Fibroblast of peridontal ligament (primary cell): ENCODE data around the gene RHBDD1.

Experiments
- DNase-seq: peaks from one replicate; pipeline ENCODE4 v3.0.0-alpha.2; 2010; ENCODE audit errors: extremely low read depth

Gene RHBDD1

DNA sequence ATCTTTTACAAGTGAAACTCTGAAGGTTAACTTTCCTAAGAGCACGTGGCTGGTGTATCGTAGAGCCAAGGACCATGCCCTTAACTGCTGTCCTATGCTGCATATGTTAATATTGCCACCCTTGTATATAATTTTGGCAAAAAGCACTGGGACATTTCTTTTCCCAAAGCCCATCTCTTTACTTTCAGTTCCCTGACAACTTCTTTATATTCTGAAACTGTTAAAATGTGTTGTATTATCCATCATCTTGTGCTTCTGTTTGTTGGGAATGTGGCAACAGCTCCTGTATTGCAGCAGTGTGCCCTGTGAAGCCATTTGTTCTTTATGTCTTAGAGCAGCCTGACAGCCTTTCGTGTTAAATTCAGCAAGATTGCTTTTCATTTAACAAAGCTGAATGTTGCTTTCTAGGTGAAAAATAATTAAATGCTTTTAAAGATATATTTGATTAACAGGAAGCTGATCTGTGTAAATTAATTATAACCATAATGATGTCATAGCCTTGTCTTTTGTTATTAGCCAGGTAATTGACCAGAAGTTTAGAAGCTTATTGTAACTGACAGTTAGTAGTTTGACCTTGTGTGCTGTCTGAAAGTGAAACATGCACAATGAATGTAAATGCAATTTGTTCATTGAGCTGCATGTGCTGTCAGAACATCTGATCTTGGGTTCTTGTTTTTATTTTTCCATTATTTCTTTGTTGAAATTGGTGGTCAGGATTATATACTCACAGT, 9.7 kb downstream of the RHBDD1 start:
- DNase-seq: no peak

DNA sequence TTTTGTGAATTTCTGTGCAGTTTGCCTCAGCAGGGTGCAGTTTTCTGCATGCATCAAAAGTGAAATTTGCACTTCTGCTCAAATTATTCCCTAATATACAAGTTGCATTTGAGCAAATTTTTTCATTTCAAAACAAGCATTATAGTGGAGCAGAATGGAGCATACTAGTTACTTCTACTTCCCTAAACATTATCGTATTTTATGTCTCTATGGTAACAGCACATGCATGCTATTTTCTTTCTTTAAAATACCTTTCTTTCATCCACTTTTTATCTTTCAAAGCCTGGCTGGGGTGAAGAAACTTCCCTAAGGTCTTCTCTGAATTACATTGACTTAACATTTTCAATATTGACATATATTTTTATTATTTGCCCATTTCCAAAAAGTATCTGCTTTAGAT, 11.2 kb downstream of the RHBDD1 start:
- no peak for DNase-seq

DNA sequence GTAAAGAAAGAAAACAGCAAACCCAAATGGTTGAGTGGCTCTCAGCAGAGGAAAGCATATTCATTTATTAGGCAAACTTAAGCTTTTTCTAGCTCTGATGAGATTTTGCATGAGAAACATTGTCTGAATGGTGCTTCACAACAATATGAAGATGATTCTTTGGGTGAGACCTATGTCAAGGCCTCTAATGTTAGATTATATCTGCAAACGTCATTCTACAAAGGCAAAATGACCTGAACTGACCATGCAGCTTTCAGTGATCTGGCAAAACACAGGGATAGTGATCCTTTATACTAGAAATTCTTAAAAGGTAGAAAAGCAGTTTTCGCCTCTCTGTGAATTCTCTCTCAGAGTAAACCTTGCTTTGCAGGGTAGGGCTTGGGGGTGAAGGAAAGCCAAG, 11.7 kb downstream of the RHBDD1 start:
- no peak for DNase-seq

DNA sequence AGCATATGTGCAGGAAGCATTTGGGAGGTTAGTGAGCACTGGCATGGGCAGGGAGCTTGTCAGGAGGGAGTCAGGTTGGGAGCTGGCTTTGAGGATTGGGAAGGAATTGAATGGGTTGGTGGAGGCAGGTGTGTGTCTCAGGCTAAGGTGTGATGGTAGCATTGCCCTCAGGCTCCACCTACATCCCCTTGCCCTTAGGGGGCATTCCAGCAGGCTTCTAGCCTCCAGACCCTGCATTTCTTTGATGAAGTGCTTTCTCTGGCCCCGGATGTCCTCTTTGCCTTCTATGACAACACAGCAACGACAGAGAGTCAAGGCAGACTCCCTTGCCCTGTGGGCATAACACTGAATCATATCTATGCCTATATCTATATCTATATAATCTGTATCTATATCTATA, 13.5 kb downstream of the RHBDD1 start:
- no peak for DNase-seq

DNA sequence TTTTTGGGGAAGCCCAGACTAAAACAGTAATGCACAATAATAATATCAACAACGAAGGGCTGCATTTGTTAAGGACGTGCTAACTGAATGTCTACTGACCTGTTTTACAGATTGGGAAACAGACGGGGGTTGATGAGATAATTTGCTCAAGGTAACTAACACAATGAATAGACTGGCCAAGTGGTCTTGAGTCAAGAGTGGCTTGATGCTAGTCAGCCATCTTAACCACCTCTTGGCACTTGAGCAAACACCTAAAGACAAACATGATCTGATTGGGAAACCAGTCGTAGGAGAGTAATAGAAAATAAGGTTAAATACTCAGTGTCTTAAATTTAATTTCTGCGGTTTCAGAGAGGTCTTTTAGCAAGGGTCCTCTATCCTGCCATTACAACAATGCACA, 14.2 kb downstream of the RHBDD1 start:
- no peak for DNase-seq

DNA sequence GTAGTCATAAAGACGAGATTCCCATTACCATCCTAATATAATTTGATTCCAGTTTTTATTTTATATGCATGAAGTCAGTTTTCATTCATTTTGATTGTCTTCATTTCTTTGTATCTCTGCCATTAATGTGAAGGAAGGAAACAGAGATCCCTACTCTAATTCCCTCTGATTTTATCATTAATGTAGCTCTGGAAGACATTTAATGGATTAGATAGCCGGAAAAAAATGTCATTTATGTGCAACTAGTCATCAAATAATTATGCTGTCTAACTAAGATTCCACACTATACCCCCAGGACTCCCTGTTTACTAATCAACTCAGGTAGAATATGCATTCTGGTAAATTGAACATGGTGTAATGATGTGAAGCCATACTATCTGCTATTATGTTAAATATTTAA, 19.9 kb downstream of the RHBDD1 start:
- no peak for DNase-seq

DNA sequence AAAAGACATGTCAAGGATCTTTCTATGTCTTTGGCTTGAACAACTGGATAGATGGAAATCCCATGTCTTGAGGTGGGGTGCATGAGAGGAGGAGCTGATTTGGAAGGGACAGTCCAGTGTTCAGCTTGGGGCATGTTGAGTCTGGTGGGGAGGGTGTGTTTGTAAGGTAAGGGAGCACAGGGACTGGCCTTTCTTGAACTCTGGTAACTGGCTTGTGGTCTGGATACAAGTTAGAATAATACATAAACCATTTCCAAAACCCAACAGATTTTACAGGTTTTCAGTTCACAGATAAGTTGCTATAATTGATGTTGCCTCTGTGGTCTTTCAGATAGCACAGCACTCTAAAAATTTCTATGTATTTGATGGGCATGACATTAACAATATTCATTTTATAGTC, 24.2 kb downstream of the RHBDD1 start:
- no peak for DNase-seq

DNA sequence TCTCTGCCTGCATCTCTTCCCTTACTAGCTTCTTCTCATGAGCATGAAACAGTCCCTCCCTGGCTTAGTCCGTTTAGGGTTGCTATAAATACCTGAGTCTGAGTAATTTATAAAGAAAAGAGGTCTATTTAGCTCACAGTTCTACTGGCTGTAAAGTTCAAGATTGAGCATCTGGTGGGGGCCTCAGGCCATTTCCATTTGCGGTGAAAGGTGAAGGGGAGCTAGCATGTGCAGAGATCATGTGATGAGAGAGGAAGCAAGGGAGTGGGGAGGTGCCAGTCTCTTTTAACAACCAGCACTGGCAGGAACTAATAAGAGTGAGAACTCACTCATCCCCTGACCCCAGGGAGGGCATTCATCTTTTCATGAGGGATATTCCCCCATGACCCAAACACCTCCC, 26.8 kb downstream of the RHBDD1 start:
- no peak for DNase-seq

DNA sequence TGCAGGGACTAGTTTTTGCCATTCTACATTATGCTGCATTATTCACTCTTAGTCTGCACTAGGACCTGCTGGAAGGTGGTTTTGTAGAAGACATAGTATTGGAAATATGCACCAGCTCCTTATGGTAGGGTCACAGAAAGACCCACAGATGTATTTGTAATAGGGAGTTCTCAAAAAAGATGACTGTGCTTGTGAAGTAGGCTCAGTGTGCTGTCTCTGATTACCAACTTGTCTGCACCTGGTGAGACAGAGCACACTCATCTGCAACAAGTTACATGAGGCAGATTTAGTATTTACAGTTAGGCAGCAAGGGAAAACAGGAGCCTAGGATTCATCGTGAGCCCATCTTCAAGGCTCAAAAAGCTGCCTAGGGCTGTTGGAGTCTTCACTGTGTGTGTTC, 29.4 kb downstream of the RHBDD1 start:
- no peak for DNase-seq

DNA sequence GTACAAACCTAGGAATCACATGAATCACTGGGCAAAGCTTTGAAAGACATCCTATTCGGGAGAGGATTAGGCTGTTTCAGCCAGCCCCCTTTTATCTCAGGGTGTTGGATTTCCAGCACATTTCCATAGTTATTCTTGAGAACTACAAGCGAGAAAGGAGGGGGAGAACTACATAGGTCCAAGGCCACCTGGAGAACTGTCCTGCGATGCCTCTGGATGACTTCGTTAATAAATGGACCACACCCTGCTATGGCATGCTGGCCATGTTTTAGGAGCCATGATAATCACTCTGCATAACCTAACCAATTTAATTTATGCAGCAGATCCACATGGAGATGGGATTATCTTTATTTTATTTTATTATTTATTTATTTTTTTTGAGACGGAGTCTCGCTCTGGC, 29.9 kb downstream of the RHBDD1 start:
- no peak for DNase-seq

DNA sequence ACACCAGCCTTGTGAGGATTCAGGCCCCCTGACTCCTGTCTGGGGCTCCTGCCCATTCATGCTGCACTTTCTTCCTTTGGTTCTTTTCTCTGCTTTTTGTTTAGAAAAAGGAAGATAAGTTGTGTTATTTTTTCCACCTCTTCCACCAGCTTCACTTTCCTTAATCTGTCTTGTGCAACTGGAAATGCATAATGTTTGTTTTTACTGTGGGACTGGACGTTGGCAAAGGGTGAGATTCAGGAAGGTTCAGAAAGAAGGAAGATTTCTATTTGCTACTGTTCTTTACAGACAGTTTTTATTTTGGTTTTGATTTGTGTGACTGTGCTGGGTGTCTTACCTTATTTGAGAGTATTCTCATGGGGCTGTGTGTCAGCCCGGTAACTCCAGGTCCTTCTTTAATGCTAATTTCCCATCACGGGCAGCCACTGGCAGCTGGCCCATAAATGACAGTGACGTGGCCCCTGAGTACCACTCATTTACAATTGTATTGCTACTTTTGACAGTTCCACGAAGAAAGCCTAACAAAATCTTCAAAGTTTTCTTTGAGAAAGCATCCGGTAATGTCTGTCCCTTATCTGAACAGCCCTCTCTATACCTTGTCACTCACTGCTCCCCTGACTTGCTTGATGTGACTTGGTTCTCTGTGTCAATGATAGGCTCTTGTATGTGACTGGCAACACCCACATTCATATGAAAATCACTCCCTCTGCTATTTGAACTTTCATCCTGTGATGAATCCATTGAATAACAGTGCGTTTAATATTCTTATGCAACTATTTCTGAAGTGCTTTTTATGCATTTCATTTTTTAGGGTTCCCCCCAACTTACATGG, 32.7 kb downstream of the RHBDD1 start:
- DNase-seq: peak; percentile 26

DNA sequence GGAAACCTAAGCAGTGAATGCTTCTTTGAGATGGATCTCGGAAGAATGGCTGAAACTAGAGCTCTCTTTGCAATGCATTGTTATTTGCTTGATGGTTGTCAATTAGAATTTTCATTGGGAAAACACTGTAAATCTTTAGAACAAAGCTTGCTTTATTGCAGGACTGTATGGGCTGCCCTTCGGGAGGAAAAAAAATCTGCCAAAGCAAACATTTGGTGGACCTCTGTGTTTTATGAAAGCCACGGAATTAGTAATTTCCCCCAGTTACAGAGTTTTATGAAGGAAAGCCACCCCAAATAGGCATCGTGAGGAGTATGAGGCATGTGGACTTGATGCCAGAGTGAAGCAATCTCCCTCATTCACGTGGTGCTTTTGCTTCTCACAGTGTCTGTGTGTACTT, 33.5 kb downstream of the RHBDD1 start:
- DNase-seq: peak; percentile 62

DNA sequence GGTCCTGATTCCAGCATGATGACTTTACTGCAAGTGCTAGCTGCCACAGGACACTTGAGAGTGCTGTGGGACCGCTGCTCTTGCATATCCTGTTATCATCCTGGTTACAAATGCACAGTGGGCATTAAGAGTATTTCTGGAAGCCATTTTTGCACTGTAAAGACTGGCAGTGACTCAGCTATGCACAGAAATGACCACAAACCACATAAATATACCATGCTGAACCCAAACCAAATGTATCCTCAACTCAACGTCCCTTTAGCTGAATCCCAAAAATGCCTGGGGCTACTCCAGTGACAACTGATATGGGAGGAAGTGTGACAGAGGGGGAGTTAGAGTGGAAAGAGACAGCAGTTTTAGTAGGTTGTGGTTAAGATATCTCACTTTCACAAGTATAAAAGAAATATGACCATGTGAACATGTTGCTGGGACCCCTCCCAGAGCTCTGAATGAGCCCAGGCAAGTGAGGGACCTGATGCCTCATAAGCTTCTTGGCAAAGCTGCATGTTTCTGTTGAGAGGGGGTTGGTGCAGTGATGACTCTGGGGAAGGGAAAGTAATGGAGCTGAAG, 37.3 kb downstream of the RHBDD1 start:
- peak; percentile 69 for DNase-seq

DNA sequence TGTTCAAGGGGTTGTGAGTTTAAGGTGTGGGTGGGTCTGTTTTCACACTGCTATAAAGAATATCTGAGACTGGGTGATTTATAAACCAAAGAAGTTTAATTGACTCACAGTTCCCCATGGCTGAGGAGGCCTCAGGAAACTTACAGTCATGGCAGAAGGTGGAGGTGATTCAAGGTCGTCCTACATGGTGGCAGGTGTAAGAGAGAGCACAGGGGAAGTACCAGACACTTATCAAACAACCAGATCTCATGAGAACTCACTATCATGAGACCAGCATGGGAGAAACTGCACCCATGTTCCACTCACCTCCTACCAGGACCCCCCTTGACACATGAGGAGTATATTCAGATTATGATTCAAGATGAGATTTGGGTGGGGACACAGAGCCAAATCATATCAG, 38.0 kb downstream of the RHBDD1 start:
- no peak for DNase-seq

DNA sequence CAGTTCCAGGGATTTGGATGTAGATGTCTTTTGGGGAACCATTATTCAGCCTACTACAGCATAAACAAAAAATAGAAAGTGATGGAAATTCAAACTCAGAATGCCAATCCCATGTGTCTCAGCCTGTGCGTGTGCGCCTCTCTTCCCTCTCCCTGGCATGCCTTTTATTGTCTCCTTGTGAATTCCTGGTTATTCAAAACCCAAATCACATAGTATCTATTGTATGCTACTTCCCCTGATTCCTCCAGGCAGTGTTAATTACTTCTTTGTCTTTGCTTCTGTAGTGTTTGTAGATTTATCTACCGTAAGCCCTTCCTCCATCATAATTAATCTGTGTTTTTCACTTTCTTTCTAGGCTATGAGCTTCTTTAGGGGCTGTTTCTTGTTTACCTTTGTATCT, 38.9 kb downstream of the RHBDD1 start:
- no peak for DNase-seq

DNA sequence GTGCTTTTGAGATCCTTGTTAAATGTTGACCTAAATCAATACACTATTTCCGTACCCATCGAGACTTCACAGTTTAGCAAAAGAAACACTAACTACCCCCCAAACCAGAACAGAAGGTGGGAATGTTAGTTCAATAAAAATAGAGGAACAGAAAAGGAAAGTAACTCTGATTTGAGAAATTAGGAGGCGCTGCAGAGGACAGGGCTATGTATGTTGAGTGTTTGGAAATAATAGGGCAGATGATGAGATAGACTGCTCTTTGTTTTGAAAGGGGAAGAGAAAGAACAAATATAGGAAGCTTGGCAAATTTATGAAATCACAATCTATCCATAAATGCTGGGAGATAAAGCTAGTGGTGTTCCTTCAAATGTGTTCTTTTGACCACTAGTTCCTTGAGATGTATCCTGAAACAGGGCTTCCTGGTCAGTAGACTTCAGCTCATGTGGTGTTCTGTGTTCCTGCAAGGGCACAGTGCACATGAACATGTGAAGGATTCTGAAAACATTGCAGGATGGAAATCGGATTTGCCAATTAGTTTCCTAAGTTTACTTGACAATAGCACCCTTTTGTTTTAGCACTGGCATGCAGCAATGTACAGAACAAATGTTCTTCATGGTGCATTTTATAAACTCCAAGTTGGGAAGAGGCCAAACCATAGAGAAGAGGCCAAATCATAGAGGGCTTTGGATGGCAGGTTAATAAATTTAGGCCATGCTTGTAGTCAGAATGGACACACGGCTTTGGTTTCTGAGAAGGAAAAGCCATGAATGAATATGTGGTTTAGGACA, 39.8 kb downstream of the RHBDD1 start:
- no peak for DNase-seq

DNA sequence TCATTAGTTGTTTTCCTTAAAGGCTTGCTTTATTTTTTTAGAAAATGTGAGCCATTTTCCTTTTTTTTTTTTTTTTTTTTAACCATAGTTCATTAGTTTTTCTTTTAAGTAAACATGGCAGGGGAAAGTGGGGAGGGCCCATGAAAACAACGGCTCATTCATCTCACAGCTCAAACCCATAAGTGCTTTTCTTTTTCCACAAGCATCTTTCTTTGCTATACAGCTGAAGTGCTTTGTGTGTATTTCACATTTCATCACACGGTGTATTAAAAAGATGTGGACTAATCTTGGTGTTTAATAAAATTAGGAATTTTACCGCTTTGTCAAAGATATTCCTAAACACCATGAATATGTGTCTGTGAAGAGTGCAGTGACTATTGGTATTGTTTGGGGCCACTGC, 41.6 kb downstream of the RHBDD1 start:
- DNase-seq: no peak

DNA sequence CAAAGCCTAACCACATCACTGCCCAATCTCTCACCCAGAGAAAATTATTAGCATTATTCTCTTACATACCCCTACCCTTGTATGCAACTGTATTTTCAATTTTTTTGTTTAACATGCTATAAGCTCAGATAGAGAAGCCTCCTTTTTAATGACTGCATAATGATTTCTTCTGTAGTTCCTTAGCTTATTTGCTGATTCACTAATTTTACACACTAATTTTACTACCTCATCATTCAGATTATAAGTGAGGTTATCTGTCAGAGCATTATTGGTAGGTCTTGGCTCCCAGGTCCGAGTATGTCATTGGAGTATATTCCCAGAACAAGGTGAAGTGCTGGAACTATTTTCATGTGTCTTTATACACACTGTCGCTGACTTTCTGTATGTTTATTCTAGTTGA, 45.4 kb downstream of the RHBDD1 start:
- no peak for DNase-seq

DNA sequence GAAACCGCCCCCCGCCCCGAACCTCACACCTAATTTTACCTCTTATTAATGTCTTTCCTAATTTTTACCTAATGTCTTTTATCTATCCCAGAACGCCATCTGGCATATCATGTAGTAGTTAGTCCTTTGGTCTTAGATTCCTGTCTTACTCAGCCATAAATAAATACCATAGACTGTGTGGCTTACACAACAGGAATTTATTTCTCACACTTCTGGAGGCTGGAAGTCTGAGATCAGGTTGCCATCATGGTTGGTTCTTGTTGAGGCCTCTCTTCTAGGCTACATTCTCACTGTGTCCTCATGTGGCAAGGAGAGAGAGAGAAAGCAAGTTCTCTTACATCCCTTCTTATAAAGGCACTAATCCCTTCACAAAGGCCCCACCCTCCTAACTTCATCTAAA, 46.8 kb downstream of the RHBDD1 start:
- DNase-seq: no peak

DNA sequence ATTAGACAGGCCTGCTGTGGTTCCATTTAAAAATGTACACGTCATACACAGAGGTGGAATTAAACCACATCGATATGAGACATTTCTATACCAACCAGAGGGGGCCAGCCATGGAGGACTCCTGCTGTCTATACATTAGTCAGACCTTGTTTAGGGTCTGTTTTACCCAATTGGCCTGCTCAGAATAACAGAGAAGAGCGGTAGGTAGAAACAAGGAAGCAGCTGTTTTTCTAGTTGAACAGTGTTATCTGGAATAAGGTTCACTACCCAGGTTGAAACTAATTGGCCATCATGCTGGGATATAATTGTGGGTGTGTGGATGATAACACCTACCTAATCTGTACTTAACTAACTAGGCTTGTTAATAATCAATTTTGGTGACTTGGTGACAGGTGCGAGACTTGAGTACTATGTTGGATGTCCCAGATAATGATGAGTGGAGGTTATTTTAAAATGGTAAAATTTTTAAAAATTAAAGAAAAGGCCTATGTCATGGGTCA, 47.5 kb downstream of the RHBDD1 start:
- DNase-seq: no peak

DNA sequence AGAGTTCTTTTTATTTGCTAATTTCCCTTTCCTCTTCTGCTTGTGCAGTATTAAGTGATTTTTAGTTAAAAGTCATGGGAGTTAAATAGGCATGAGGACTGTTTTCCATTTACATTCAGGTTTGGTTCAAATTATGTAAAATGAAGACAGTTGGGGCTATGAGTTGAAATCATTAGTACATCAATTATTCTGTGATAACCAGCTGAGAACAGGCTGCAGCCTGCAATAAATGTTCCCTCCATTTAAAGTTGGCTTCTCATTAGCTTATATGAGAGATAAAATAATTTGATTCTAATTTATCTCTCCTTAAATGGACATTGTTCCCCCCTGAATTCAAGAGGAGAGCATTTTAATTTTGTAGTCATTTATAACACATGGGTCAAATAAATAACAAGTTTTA, 48.3 kb downstream of the RHBDD1 start:
- DNase-seq: no peak

DNA sequence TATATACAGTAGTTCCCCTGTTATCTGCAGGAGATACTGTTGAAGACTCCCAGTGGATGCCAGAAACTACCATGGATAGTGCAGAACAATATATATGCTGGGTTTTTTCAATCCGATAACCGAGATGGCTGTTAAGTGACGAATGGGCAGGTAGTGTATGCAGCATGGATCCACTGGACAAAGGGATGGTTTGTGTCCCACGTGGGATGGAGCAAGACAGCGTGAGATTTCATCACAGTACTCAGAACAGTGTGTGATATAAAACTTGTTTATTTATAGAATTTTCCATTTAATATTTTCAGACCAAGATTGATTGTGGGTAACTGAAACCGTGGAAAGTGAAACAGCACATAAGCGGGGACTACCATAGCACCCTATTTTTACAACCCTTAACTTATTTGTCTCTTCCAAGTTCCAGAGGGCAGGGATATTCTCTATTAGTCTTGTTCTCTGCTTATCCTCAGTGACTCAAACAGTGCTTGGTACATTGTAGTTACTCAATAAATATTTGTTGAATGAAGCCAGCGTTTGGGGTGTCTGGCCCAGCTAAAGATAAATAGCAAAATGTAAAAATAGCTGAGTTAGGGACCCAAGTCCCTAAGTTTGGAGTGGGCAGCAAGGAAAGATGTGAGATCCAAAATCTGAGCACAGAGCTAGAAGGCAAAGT, 50.0 kb downstream of the RHBDD1 start:
- DNase-seq: no peak
